IMR-90 (cell line): ENCODE measurements around the gene KRT32. TPM values are rescaled to one million over a fixed set of nuclear protein-coding genes. Genes with fewer than 3 reads are reported as not detected.
A peak's percentile ranks its signal among the peaks of the same experiment; 100 is the strongest.

ENCODE experiments used
- ATAC-seq: fragments of 200-7000 bp; cut with Tn5 transposase; 2 replicates; pipeline ENCODE4 v1.9.1; 2020; ENCODE audit warnings: low read depth, mild to moderate bottlenecking, moderate library complexity
- BruUV-seq: library from RNA; stranded (reverse); fragments of 400-500 nt; replicated peaks from 2 replicates; lab custom pipeline; 2021; lab: Mats Ljungman, UMichigan
- CTCF ChIA-PET: fragments of 300-600 bp; formaldehyde crosslinking; extraction: SDS; loops from one replicate; lab custom pipeline; 2021; ENCODE audit warnings: antibody characterized with exemption; lab: Yijun Ruan, JAX
- POLR2A ChIA-PET: fragments of 300-600 bp; sonication (Branson Sonifier 250); formaldehyde crosslinking; loops from one replicate; lab custom pipeline; 2022; ENCODE audit warnings: antibody characterized with exemption; ENCODE audit not compliant: unreplicated experiment; lab: Charles Lee
- DNase-seq: peaks from one replicate; pipeline ENCODE4 v3.0.0; 2013
- H2AFZ ChIP-seq: replicated peaks from 2 replicates; pipeline ENCODE3; 2013; ENCODE audit warnings: low read length, mild to moderate bottlenecking; ENCODE audit not compliant: poor library complexity
- H2AK5ac ChIP-seq: 2 replicates; pipeline ENCODE4 v1.6.1; 2013; ENCODE audit warnings: low read depth, low read length, inconsistent platforms
- H2AK9ac ChIP-seq: replicated peaks from 2 replicates; pipeline ENCODE3; 2013; ENCODE audit warnings: mild to moderate bottlenecking, low read depth, low read length, moderate library complexity; ENCODE audit not compliant: poor library complexity
- H2BK120ac ChIP-seq: 2 replicates; pipeline ENCODE4 v1.6.1; 2013; ENCODE audit warnings: low read depth, low read length, inconsistent platforms
- H2BK15ac ChIP-seq: 3 replicates; pipeline ENCODE4 v1.6.1; 2013; ENCODE audit warnings: low read depth, low read length, inconsistent platforms
- H2BK20ac ChIP-seq: 2 replicates; pipeline ENCODE4 v1.6.1; 2013; ENCODE audit warnings: low read depth, mild to moderate bottlenecking, inconsistent platforms, low read length, moderate library complexity
- H2BK5ac ChIP-seq: 2 replicates; pipeline ENCODE4 v1.6.1; 2013; ENCODE audit warnings: mild to moderate bottlenecking, low read depth, low read length, inconsistent platforms; ENCODE audit not compliant: poor library complexity, severe bottlenecking
- H3K14ac ChIP-seq: replicated peaks from 2 replicates; pipeline ENCODE4 v1.6.1; 2013; ENCODE audit warnings: low read depth, low read length, inconsistent platforms
- H3K18ac ChIP-seq: 2 replicates; pipeline ENCODE4 v1.6.1; 2013; ENCODE audit warnings: low read depth, low read length, control low read depth
- H3K23ac ChIP-seq: 2 replicates; pipeline ENCODE4 v1.6.1; 2013; ENCODE audit warnings: low read depth, low read length, inconsistent platforms
- H3K27ac ChIP-seq: 2 replicates; pipeline ENCODE4 v1.5.1; 2013; ENCODE audit warnings: mild to moderate bottlenecking, control low read depth, low read length; ENCODE audit not compliant: insufficient read depth
- H3K27me3 ChIP-seq: 2 replicates; pipeline ENCODE4 v1.6.1; 2013; ENCODE audit warnings: low read length; ENCODE audit not compliant: control insufficient read depth, insufficient read depth
- H3K36me3 ChIP-seq: 2 replicates; pipeline ENCODE4 v1.6.1; 2013; ENCODE audit warnings: low read length, mixed read lengths; ENCODE audit not compliant: control insufficient read depth, insufficient read depth
- H3K4ac ChIP-seq: 2 replicates; pipeline ENCODE4 v1.6.1; 2013; ENCODE audit warnings: low read depth, low read length, inconsistent platforms
- H3K4me1 ChIP-seq: 2 replicates; pipeline ENCODE4 v1.6.1; 2013; ENCODE audit warnings: low read length, mixed read lengths; ENCODE audit not compliant: control insufficient read depth, insufficient read depth
- H3K4me2 ChIP-seq: 2 replicates; pipeline ENCODE4 v1.6.1; 2013; ENCODE audit warnings: low read depth, mild to moderate bottlenecking, control low read depth, low read length, moderate library complexity
- H3K4me3 ChIP-seq: 2 replicates; pipeline ENCODE4 v1.5.1; 2013; ENCODE audit warnings: low read depth, mild to moderate bottlenecking, control low read depth, low read length, moderate library complexity; ENCODE audit not compliant: insufficient read depth
- H3K56ac ChIP-seq: 2 replicates; pipeline ENCODE4 v1.6.1; 2013; ENCODE audit warnings: low read length, inconsistent platforms; ENCODE audit not compliant: insufficient read depth; ENCODE audit errors: extremely low read depth
- H3K79me1 ChIP-seq, 2 experiments: 2 replicates each; pipeline ENCODE4 v1.6.1; 2013; ENCODE audit warnings: low read length in 2 of 2, inconsistent platforms in 1 of 2, low read depth in 1 of 2
- H3K9ac ChIP-seq: 2 replicates; pipeline ENCODE4 v1.6.1; 2013; ENCODE audit warnings: low read depth, low read length, control low read depth
- H3K9me1 ChIP-seq: 2 replicates; pipeline ENCODE4 v1.6.1; 2013; ENCODE audit warnings: low read length, inconsistent platforms; ENCODE audit not compliant: insufficient read depth
- H3K9me3 ChIP-seq: 2 replicates; pipeline ENCODE4 v1.6.1; 2013; ENCODE audit warnings: low read length; ENCODE audit not compliant: control insufficient read depth, insufficient read depth
- H4K20me1 ChIP-seq: 2 replicates; pipeline ENCODE4 v1.6.1; 2013; ENCODE audit warnings: low read length, inconsistent platforms; ENCODE audit not compliant: insufficient read depth
- H4K5ac ChIP-seq: 2 replicates; pipeline ENCODE4 v1.6.1; 2013; ENCODE audit warnings: mild to moderate bottlenecking, low read depth, low read length, control low read depth
- H4K8ac ChIP-seq, 2 experiments: 2 replicates each; pipeline ENCODE4 v1.6.1; 2013; ENCODE audit warnings: low read depth in 2 of 2, low read length in 2 of 2, control low read depth in 1 of 2, inconsistent platforms in 1 of 2
- H4K91ac ChIP-seq: 2 replicates; pipeline ENCODE4 v1.6.1; 2013; ENCODE audit warnings: low read depth, low read length, inconsistent platforms; ENCODE audit not compliant: insufficient read depth
- BHLHE40 ChIP-seq: fragments of 150-350 bp; IDR thresholded peaks from 2 replicates; pipeline ENCODE4 v1.6.1; 2016; ENCODE audit warnings: mild to moderate bottlenecking, low read depth, low read length
- CEBPB ChIP-seq: IDR thresholded peaks from 2 replicates; pipeline ENCODE4 v1.6.1; 2012; ENCODE audit warnings: low read depth, low read length, improper control_type of control experiment
- CHD1 ChIP-seq: IDR thresholded peaks from 2 replicates; pipeline ENCODE4 v1.6.1; 2012; ENCODE audit warnings: low read depth, low read length, improper control_type of control experiment
- FOS ChIP-seq: fragments of 150-350 bp; IDR thresholded peaks from 2 replicates; pipeline ENCODE4 v1.6.1; 2016; ENCODE audit warnings: low read depth, low read length
- MAFK ChIP-seq: IDR thresholded peaks from 2 replicates; pipeline ENCODE4 v1.6.1; 2012; ENCODE audit warnings: low read depth, low read length, improper control_type of control experiment
- MAZ ChIP-seq: IDR thresholded peaks from 2 replicates; pipeline ENCODE4 v1.6.1; 2012; ENCODE audit warnings: low read depth, mild to moderate bottlenecking, low read length, improper control_type of control experiment, moderate library complexity, borderline replicate concordance
- NFE2L2 ChIP-seq: fragments of 150-350 bp; IDR thresholded peaks from 2 replicates; pipeline ENCODE4 v1.6.1; 2016; ENCODE audit warnings: low read depth, mild to moderate bottlenecking, low read length
- POLR2A ChIP-seq: IDR thresholded peaks from 2 replicates; pipeline ENCODE4 v1.6.1; 2012; ENCODE audit warnings: mild to moderate bottlenecking, low read depth, low read length
- RAD21 ChIP-seq: IDR thresholded peaks from 2 replicates; pipeline ENCODE4 v1.6.1; 2012; ENCODE audit warnings: low read length, improper control_type of control experiment
- RCOR1 ChIP-seq: IDR thresholded peaks from 2 replicates; pipeline ENCODE4 v1.6.1; 2012; ENCODE audit warnings: mild to moderate bottlenecking, low read length, improper control_type of control experiment; ENCODE audit not compliant: insufficient replicate concordance
- RFX5 ChIP-seq: IDR thresholded peaks from 2 replicates; pipeline ENCODE4 v1.8.0; 2012; ENCODE audit warnings: low read depth, mild to moderate bottlenecking, low read length, moderate library complexity
- SMC3 ChIP-seq: fragments of 150-350 bp; IDR thresholded peaks from 2 replicates; pipeline ENCODE4 v1.6.1; 2016; ENCODE audit warnings: low read depth, mild to moderate bottlenecking, antibody characterized with exemption, low read length, moderate library complexity
- WGBS, 2 experiments: methylation state at CpG; one replicate each; pipeline versions ENCODE4 v1.1.5 to v1.1.7; 2013; ENCODE audit warnings: missing lambda C conversion rate in 2 of 2; ENCODE audit not compliant: insufficient read length in 1 of 2; ENCODE audit errors: extremely low coverage in 2 of 2; 5-methylcytosine and 5-hydroxymethylcytosine counted together
- dilution Hi-C: fragments of 300-500 bp; cut with HindIII; formaldehyde crosslinking; loops from one replicate; pipeline ENCODE4 v1.14.3; 2018; ENCODE audit warnings: low sequenced_read_pairs; ENCODE audit not compliant: unreplicated experiment
- in situ Hi-C: fragments of 300-500 bp; cut with MboI; formaldehyde crosslinking; loops from 3 replicates; pipeline ENCODE4 v1.14.3; 2019; ENCODE audit warnings: low sequenced_read_pairs, inconsistent platforms, mixed read lengths
- intact Hi-C: fragments of 100-400 bp; cut with micrococcal nuclease; formaldehyde crosslinking; loops from 2 replicates; pipeline ENCODE4 v1.10.0; 2022
- polyA plus RNA-seq, 3 experiments: library from polyadenylated mRNA; depleted of rRNA; stranded (reverse); fragments of >200 nt; gene quantifications; 2 replicates each; pipeline ENCODE4 v1.2.3, GENCODE V29; 2012; ENCODE audit warnings: low replicate concordance in 1 of 3
- total RNA-seq: library from RNA; depleted of rRNA; stranded (reverse); fragments of >200 nt; gene quantifications from 2 replicates; pipeline ENCODE4 v1.2.3, GENCODE V29; 2012
- TF ChIP-seq, protein P1 (sequence below): fragments of 150-350 bp; IDR thresholded peaks from 2 replicates; pipeline ENCODE4 v1.6.1; 2016; ENCODE audit warnings: low read depth, mild to moderate bottlenecking, low read length, moderate library complexity, borderline replicate concordance
- TF ChIP-seq, protein P2 (sequence below): conservative IDR thresholded peaks from 2 replicates; pipeline ENCODE4 v1.5.1; 2012; ENCODE audit warnings: mild to moderate bottlenecking, low read depth, low read length, improper control_type of control experiment
- TF ChIP-seq, protein P3 (sequence below): fragments of 150-350 bp; IDR thresholded peaks from 2 replicates; pipeline ENCODE4 v1.6.1; 2017; ENCODE audit warnings: mild to moderate bottlenecking, antibody characterized with exemption, low read length, low read depth

KRT32 gene
- total and polyA plus RNA-seq, 2 of the 4 experiments (the other 2 are of a cell fraction): 0.09 TPM; not detected in 1

DNA sequence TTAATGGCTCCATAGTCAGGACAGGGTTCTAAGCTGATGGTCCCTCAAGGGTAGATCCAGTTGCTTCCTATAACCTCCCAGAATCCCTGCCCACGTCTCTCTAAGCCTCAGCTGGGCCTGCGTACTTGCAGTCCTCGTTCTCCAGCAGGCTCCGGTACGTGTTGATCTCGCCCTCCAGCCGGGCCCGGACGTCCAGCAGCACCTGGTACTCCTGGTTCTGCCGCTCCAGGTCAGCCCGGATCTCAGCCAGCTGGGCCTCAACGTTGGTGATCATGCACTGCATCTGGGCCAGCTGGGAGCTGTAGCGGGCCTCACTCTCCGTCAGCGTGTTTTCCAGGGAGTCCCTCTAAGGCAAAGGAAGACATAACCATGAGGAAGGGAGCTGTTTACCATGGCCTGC, 4.5 kb downstream of the KRT32 start:
- no peak overlapping the region for H4K91ac ChIP-seq
- no peak overlapping the region for H2BK5ac ChIP-seq
- ChIA-PET POLR2A (no interaction called here), CTCF (interaction anchor here (1.2 kb wide), 1 partner anchor 86 kb away, joined by 3 read pairs; no protein-coding TSS in a partner anchor)
- no peak overlapping the region for H3K4me3 ChIP-seq
- H3K4me1 ChIP-seq: peaks cover 8% of the 10 kb centered on the region
- TF ChIP-seq RCOR1 (no peak), RAD21 (no peak), BHLHE40 (no peak), CHD1 (no peak), CEBPB (no peak), POLR2A (no peak), NFE2L2 (no peak), RFX5 (no peak), FOS (no peak), SMC3 (no peak), MAZ (no peak), MAFK (no peak)
- TF ChIP-seq, protein P1, sequence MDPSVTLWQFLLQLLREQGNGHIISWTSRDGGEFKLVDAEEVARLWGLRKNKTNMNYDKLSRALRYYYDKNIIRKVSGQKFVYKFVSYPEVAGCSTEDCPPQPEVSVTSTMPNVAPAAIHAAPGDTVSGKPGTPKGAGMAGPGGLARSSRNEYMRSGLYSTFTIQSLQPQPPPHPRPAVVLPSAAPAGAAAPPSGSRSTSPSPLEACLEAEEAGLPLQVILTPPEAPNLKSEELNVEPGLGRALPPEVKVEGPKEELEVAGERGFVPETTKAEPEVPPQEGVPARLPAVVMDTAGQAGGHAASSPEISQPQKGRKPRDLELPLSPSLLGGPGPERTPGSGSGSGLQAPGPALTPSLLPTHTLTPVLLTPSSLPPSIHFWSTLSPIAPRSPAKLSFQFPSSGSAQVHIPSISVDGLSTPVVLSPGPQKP: no peak
- TF ChIP-seq, protein P2, sequence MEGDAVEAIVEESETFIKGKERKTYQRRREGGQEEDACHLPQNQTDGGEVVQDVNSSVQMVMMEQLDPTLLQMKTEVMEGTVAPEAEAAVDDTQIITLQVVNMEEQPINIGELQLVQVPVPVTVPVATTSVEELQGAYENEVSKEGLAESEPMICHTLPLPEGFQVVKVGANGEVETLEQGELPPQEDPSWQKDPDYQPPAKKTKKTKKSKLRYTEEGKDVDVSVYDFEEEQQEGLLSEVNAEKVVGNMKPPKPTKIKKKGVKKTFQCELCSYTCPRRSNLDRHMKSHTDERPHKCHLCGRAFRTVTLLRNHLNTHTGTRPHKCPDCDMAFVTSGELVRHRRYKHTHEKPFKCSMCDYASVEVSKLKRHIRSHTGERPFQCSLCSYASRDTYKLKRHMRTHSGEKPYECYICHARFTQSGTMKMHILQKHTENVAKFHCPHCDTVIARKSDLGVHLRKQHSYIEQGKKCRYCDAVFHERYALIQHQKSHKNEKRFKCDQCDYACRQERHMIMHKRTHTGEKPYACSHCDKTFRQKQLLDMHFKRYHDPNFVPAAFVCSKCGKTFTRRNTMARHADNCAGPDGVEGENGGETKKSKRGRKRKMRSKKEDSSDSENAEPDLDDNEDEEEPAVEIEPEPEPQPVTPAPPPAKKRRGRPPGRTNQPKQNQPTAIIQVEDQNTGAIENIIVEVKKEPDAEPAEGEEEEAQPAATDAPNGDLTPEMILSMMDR: no peak
- TF ChIP-seq, protein P3, sequence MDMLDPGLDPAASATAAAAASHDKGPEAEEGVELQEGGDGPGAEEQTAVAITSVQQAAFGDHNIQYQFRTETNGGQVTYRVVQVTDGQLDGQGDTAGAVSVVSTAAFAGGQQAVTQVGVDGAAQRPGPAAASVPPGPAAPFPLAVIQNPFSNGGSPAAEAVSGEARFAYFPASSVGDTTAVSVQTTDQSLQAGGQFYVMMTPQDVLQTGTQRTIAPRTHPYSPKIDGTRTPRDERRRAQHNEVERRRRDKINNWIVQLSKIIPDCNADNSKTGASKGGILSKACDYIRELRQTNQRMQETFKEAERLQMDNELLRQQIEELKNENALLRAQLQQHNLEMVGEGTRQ: no peak
- H3K79me1 ChIP-seq: no peaks in the 10 kb centered on the region
- H3K27me3 ChIP-seq: peaks cover 28% of the 10 kb centered on the region
- no peak overlapping the region for H3K56ac ChIP-seq
- peaks cover 2% of the 10 kb centered on the region; the same call in 1 of the 2 replicates for H3K9me3 ChIP-seq
- no peak overlapping the region for H3K14ac ChIP-seq
- no peak overlapping the region for H4K8ac ChIP-seq
- H2AK5ac ChIP-seq: peak overlapping the region; percentile 38; the same call in 1 of the 2 replicates
- dilution Hi-C loops: no loop called here
- H4K5ac ChIP-seq: no peak overlapping the region
- no peak overlapping the region for H2AFZ ChIP-seq
- no peak overlapping the region for H2BK15ac ChIP-seq
- no peaks in the 10 kb centered on the region for H3K9me1 ChIP-seq
- H4K20me1 ChIP-seq: no peaks in the 10 kb centered on the region; the same call in 1 of the 2 replicates
- H3K23ac ChIP-seq: no peak overlapping the region
- no peak overlapping the region for H2BK120ac ChIP-seq
- no peak overlapping the region for H3K9ac ChIP-seq
- intact Hi-C loops: no loop called here
- BruUV-seq: no TSS peak
- H2AK9ac ChIP-seq: no peak overlapping the region
- in situ Hi-C loops: no loop called here
- no peak overlapping the region for H2BK20ac ChIP-seq
- no peak overlapping the region for H3K18ac ChIP-seq
- no peak overlapping the region for H3K4me2 ChIP-seq
- no peaks in the 10 kb centered on the region for H3K36me3 ChIP-seq
- H3K4ac ChIP-seq: no peak overlapping the region
- no peak for ATAC-seq
- H3K27ac ChIP-seq: no peak overlapping the region
- DNase-seq: no peak
- WGBS, 2 experiments: 80% methylated on average over 9 of the region's 15 CpGs; no CpG with 5 or more reads in 1 of the 2 experiments
